Mesenchymal stem cell (in vitro differentiated cells and primary cell): Measurements from ENCODE around the gene CLTA.
"Not testable (repeated sequence)": the region's sequence is repeated elsewhere in the genome, so short reads cannot be mapped to it uniquely, and the experiment has no call there.

Source experiments
- DNase-seq: peaks from one replicate; pipeline ENCODE4 v3.0.0-alpha.2; 2013
- H2AFZ ChIP-seq: one replicate; pipeline ENCODE4 v1.6.1; 2013; ENCODE audit warnings: low read depth, mild to moderate bottlenecking, control low read depth, inconsistent platforms, low read length, moderate library complexity
- H2AK5ac ChIP-seq: 2 replicates; pipeline ENCODE4 v1.6.1; 2013; ENCODE audit warnings: low read length, moderate library complexity, mild to moderate bottlenecking, inconsistent platforms; ENCODE audit not compliant: severe bottlenecking
- H2BK120ac ChIP-seq: one replicate; pipeline ENCODE4 v1.6.1; 2013; ENCODE audit warnings: low read depth, mild to moderate bottlenecking, inconsistent platforms, low read length, moderate library complexity
- H2BK12ac ChIP-seq, 2 experiments: one replicate each; pipeline ENCODE4 v1.6.1; 2013; ENCODE audit warnings: inconsistent platforms in 2 of 2, low read length in 2 of 2, mild to moderate bottlenecking in 2 of 2, moderate library complexity in 2 of 2, control low read depth in 1 of 2
- H2BK15ac ChIP-seq: one replicate; pipeline ENCODE4 v1.6.1; 2013; ENCODE audit warnings: mild to moderate bottlenecking, low read depth, inconsistent platforms; ENCODE audit not compliant: poor library complexity, severe bottlenecking
- H2BK5ac ChIP-seq: 2 replicates; pipeline ENCODE4 v1.6.1; 2013; ENCODE audit warnings: low read depth, mild to moderate bottlenecking, low read length, control low read depth, inconsistent platforms; ENCODE audit not compliant: poor library complexity, severe bottlenecking
- H3K14ac ChIP-seq, 2 experiments: one replicate each; pipeline ENCODE4 v1.6.1; 2013; ENCODE audit warnings: inconsistent platforms in 2 of 2, low read length in 2 of 2, control low read depth in 1 of 2, mild to moderate bottlenecking in 1 of 2, moderate library complexity in 1 of 2
- H3K18ac ChIP-seq, 2 experiments: one replicate each; pipeline ENCODE4 v1.6.1; 2013; ENCODE audit warnings: inconsistent platforms in 2 of 2, low read length in 2 of 2, control low read depth in 1 of 2, low read depth in 1 of 2, mild to moderate bottlenecking in 1 of 2
- H3K23ac ChIP-seq, 2 experiments: one replicate each; pipeline ENCODE4 v1.6.1; 2013; ENCODE audit warnings: inconsistent platforms in 2 of 2, low read length in 2 of 2, mild to moderate bottlenecking in 2 of 2, moderate library complexity in 2 of 2, control low read depth in 1 of 2
- H3K27ac ChIP-seq: 2 replicates; pipeline ENCODE4 v1.5.1; 2013; ENCODE audit warnings: mild to moderate bottlenecking, moderate library complexity, low read length, control low read depth, inconsistent platforms; ENCODE audit not compliant: poor library complexity, severe bottlenecking
- H3K27me3 ChIP-seq, 2 experiments: 2 replicates each; pipeline versions ENCODE4 v1.6.1 to v1.7.0; 2013; ENCODE audit warnings: low read length in 2 of 2, mild to moderate bottlenecking in 2 of 2, moderate library complexity in 2 of 2, control low read depth in 1 of 2, inconsistent platforms in 1 of 2; ENCODE audit not compliant: control insufficient read depth in 1 of 2, insufficient read depth in 1 of 2
- H3K36me3 ChIP-seq, 2 experiments: 2 replicates each; pipeline versions ENCODE4 v1.6.1 to v1.7.0; 2013; ENCODE audit warnings: low read length in 2 of 2, control low read depth in 1 of 2, inconsistent platforms in 1 of 2, low read depth in 1 of 2, mild to moderate bottlenecking in 1 of 2; ENCODE audit not compliant: insufficient read depth in 2 of 2, control insufficient read depth in 1 of 2
- H3K4ac ChIP-seq, 2 experiments: one replicate each; pipeline ENCODE4 v1.6.1; 2013; ENCODE audit warnings: inconsistent platforms in 2 of 2, low read length in 2 of 2, mild to moderate bottlenecking in 2 of 2, moderate library complexity in 2 of 2, control low read depth in 1 of 2, low read depth in 1 of 2
- H3K4me1 ChIP-seq: 2 replicates; pipeline ENCODE4 v1.6.1; 2013; ENCODE audit warnings: low read depth, low read length, control low read depth; ENCODE audit not compliant: control insufficient read depth, insufficient read depth
- H3K4me2 ChIP-seq: 2 replicates; pipeline ENCODE4 v1.6.1; 2013; ENCODE audit warnings: low read length, mild to moderate bottlenecking, inconsistent platforms; ENCODE audit not compliant: poor library complexity, severe bottlenecking
- H3K4me3 ChIP-seq, 2 experiments: 2 replicates each; pipeline versions ENCODE4 v1.5.1 to v1.7.0; 2013; ENCODE audit warnings: low read length in 2 of 2, mild to moderate bottlenecking in 2 of 2, control low read depth in 1 of 2, low read depth in 1 of 2; ENCODE audit not compliant: insufficient read depth in 1 of 2
- H3K79me1 ChIP-seq: replicated peaks from 2 replicates; pipeline ENCODE4 v1.6.1; 2013; ENCODE audit warnings: mild to moderate bottlenecking, control low read depth, low read length, inconsistent platforms; ENCODE audit not compliant: poor library complexity, severe bottlenecking
- H3K9ac ChIP-seq: 2 replicates; pipeline ENCODE4 v1.7.0; 2013; ENCODE audit warnings: mild to moderate bottlenecking, low read length, moderate library complexity
- H3K9me3 ChIP-seq: 2 replicates; pipeline ENCODE4 v1.7.0; 2013; ENCODE audit warnings: mild to moderate bottlenecking, low read length; ENCODE audit not compliant: control insufficient read depth
- H4K8ac ChIP-seq: one replicate; pipeline ENCODE4 v1.6.1; 2013; ENCODE audit warnings: inconsistent platforms, mild to moderate bottlenecking, low read length, moderate library complexity
- H4K91ac ChIP-seq: one replicate; pipeline ENCODE4 v1.6.1; 2013; ENCODE audit warnings: mild to moderate bottlenecking, low read length, inconsistent platforms
- WGBS: methylation state at CpG from one replicate; pipeline ENCODE4 v1.1.7; 2013; ENCODE audit warnings: mixed read lengths; 5-methylcytosine and 5-hydroxymethylcytosine counted together

CLTA gene

GRCh38 chr9:36239205-36239604, 48.5 kb downstream of the CLTA start:
- H2BK120ac ChIP-seq, H2AK5ac ChIP-seq, H3K4me1 ChIP-seq, H3K4me3 ChIP-seq, H3K9ac ChIP-seq, H3K18ac ChIP-seq, H2BK12ac ChIP-seq, H4K91ac ChIP-seq, H4K8ac ChIP-seq, H3K27ac ChIP-seq, H3K4ac ChIP-seq, H3K14ac ChIP-seq, H2AFZ ChIP-seq, H3K9me3 ChIP-seq, H2BK5ac ChIP-seq, H3K27me3 ChIP-seq, H2BK15ac ChIP-seq, H3K23ac ChIP-seq, H3K4me2 ChIP-seq, DNase-seq: not testable (repeated sequence)
- Histone ChIP-seq H3K36me3 (peaks cover 18 to 68% of the 10 kb centered on the region in 2 experiments), H3K79me1 (peaks cover 19% of the 10 kb centered on the region)
- WGBS = 98% methylated on average over 7 of the region's 7 CpGs

DNA sequence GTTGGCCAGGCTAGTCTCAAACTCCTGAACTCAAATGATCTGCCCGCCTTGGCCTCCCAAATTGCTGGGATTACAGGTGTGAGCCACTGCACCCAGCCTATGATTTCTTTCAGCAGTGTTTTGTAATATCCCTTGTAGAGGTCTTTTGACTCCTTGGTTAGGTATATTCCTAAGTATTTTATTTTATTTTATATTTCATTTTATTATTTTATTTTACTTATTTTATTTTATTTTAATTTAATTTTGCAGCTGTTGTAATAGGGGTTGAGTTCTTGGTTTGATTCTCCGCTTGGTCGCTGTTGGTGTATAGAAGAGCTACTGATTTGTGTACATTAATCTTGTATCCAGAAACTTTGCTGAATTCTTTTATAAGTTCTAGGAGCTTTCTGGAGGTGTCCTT, 49.0 kb downstream of the CLTA start:
- not testable (repeated sequence) for H2BK12ac ChIP-seq, H3K18ac ChIP-seq, H2BK120ac ChIP-seq, H3K9ac ChIP-seq, H2BK5ac ChIP-seq, H3K23ac ChIP-seq, H3K9me3 ChIP-seq, H3K27ac ChIP-seq, H4K8ac ChIP-seq, H2AFZ ChIP-seq, H3K4me1 ChIP-seq, H3K14ac ChIP-seq, H3K4me3 ChIP-seq, H3K27me3 ChIP-seq, H3K4me2 ChIP-seq, H3K4ac ChIP-seq, DNase-seq, H2BK15ac ChIP-seq, H4K91ac ChIP-seq, H2AK5ac ChIP-seq
- H3K36me3 ChIP-seq = peaks cover 18 to 67% of the 10 kb centered on the region in 2 experiments
- 98% methylated on average over 3 of the region's 3 CpGs for WGBS
- peaks cover 16% of the 10 kb centered on the region for H3K79me1 ChIP-seq

DNA sequence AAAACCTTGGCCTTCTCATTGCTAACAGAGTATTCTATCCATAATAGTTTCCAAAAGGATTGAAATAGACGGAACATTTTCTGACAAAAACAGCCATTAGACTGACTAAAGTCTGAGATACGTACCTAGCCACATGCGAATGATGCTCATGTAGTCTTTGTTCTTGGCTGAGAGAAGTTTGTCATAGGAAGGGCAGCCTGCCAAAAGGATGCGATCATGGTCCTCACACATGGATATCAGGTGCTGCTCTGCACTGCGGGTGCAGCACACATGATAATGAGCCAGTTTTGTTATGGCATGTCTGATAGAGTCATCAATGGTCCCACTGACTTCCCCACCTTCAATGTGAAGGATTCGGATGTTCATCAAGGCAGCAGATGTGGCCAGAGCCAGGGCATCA, 55.2 kb downstream of the CLTA start:
- H3K4me1 ChIP-seq = no peaks in the 10 kb centered on the region
- H3K14ac ChIP-seq = no peak overlapping the region
- no peak overlapping the region for H3K4me3 ChIP-seq
- H4K8ac ChIP-seq = no peak overlapping the region
- H3K27me3 ChIP-seq = no peaks in the 10 kb centered on the region
- no peak overlapping the region for H2BK12ac ChIP-seq
- H3K4me2 ChIP-seq = no peak overlapping the region
- no peak overlapping the region for H2BK120ac ChIP-seq
- no peak overlapping the region for H2BK5ac ChIP-seq
- H3K9me3 ChIP-seq = no peaks in the 10 kb centered on the region
- no peak overlapping the region for H2AFZ ChIP-seq
- no peak overlapping the region for H4K91ac ChIP-seq
- no peak overlapping the region for H3K23ac ChIP-seq
- peaks cover 17% of the 10 kb centered on the region for H3K79me1 ChIP-seq
- H3K27ac ChIP-seq = no peak overlapping the region
- WGBS = 96% methylated on average over 6 of the region's 6 CpGs
- no peak overlapping the region for H2AK5ac ChIP-seq
- H2BK15ac ChIP-seq = no peak overlapping the region
- no peak for DNase-seq
- no peak overlapping the region for H3K4ac ChIP-seq
- peaks cover 23 to 60% of the 10 kb centered on the region in 2 experiments for H3K36me3 ChIP-seq
- no peak overlapping the region for H3K9ac ChIP-seq
- H3K18ac ChIP-seq = no peak overlapping the region

GRCh38 chr9:36247356-36247755, 56.6 kb downstream of the CLTA start:
- H3K18ac ChIP-seq = no peak overlapping the region
- no peak overlapping the region for H3K14ac ChIP-seq
- H3K4me1 ChIP-seq = no peaks in the 10 kb centered on the region
- no peak overlapping the region for H2BK5ac ChIP-seq
- H2BK15ac ChIP-seq = no peak overlapping the region
- H3K36me3 ChIP-seq = peaks cover 18 to 48% of the 10 kb centered on the region in 2 experiments
- no peak overlapping the region for H2BK120ac ChIP-seq
- H3K4ac ChIP-seq = no peak overlapping the region
- H3K9me3 ChIP-seq = no peaks in the 10 kb centered on the region
- no peak overlapping the region for H3K4me3 ChIP-seq
- H3K27ac ChIP-seq = no peak overlapping the region
- H3K9ac ChIP-seq = no peak overlapping the region
- no peak overlapping the region for H4K91ac ChIP-seq
- no peak overlapping the region for H2BK12ac ChIP-seq
- H3K4me2 ChIP-seq = no peak overlapping the region
- DNase-seq = no peak
- H2AK5ac ChIP-seq = no peak overlapping the region
- no peaks in the 10 kb centered on the region for H3K27me3 ChIP-seq
- no peak overlapping the region for H3K23ac ChIP-seq
- WGBS = 100% methylated on average over 3 of the region's 3 CpGs
- H3K79me1 ChIP-seq = peaks cover 16% of the 10 kb centered on the region
- H4K8ac ChIP-seq = no peak overlapping the region
- H2AFZ ChIP-seq = no peak overlapping the region
